HCT116 (cell line): ENCODE measurements around the gene HLA-E. TPM values are rescaled to one million over a fixed set of nuclear protein-coding genes. Genes with fewer than 3 reads are reported as not detected.
"Not testable (repeated sequence)": the region's sequence is repeated elsewhere in the genome, so short reads cannot be mapped to it uniquely, and the experiment has no call there.

ENCODE experiments used
- ATAC-seq: fragments of 200-7000 bp; cut with Tn5 transposase; 2 replicates; pipeline ENCODE4 v1.9.1; 2020; ENCODE audit warnings: mild to moderate bottlenecking, moderate library complexity
- BruUV-seq: library from RNA; stranded (reverse); fragments of 400-500 nt; replicated peaks from 2 replicates; lab custom pipeline; 2021; lab: Mats Ljungman, UMichigan
- CTCF ChIA-PET: fragments of 300-600 bp; sonication (Branson Sonifier 250); formaldehyde crosslinking; loops from one replicate; lab custom pipeline; 2021; ENCODE audit warnings: antibody characterized with exemption; lab: Charles Lee
- POLR2A ChIA-PET: fragments of 300-600, 350-600 bp; sonication (Branson Sonifier 250); formaldehyde crosslinking; loops from one replicate; lab custom pipeline; 2021; ENCODE audit warnings: antibody characterized with exemption; lab: Charles Lee
- RAD21 ChIA-PET, 2 experiments: fragments of 300-600 bp; sonication (Branson Sonifier 250); formaldehyde crosslinking; loops; one replicate each; lab custom pipeline; 2023; ENCODE audit warnings: low total read pairs in 2 of 2; ENCODE audit not compliant: uncharacterized antibody in 2 of 2, unreplicated experiment in 2 of 2, low non-redundant PET in 1 of 2; lab: Charles Lee
- DNase-seq: peaks from one replicate; pipeline ENCODE4 v3.0.0-alpha.2; 2010; ENCODE audit warnings: low read depth, low spot score
- H2AFZ ChIP-seq: fragments of 200-600 bp; shearing (Covaris generic), sonication (generic); 2 replicates; pipeline ENCODE4 v1.6.1; 2017; ENCODE audit warnings: low read depth, mixed run types, mixed read lengths, antibody characterized with exemption, low read length; ENCODE audit not compliant: poor library complexity, severe bottlenecking
- H3K27ac ChIP-seq: 2 replicates; pipeline ENCODE4 v1.5.1; 2012; ENCODE audit warnings: low read depth, low read length
- H3K27me3 ChIP-seq: fragments of 200-600 bp; sonication (generic); 2 replicates; pipeline ENCODE4 v1.6.1; 2016; ENCODE audit warnings: mixed run types, low read length, mixed read lengths; ENCODE audit not compliant: insufficient read depth
- H3K36me3 ChIP-seq, 2 experiments: fragments of 200-500 bp in 1 of 2; fragments of 200-600 bp in 1 of 2; sonication (Bioruptor generic) in 1 of 2; sonication (generic) in 1 of 2; 2 replicates each; pipeline versions ENCODE4 v1.5.1 to v1.6.1; 2014 to 2016; ENCODE audit warnings: low read length in 2 of 2, inconsistent platforms in 1 of 2, mixed read lengths in 1 of 2, mixed run types in 1 of 2; ENCODE audit not compliant: insufficient read depth in 2 of 2, control insufficient read depth in 1 of 2
- H3K4me1 ChIP-seq, 2 experiments: fragments of 200-600 bp in 1 of 2; sonication (generic) in 1 of 2; 2 replicates each; pipeline versions ENCODE4 v1.5.1 to v1.6.1; 2012 to 2017; ENCODE audit warnings: low read length in 2 of 2, inconsistent platforms in 1 of 2, mild to moderate bottlenecking in 1 of 2, mixed read lengths in 1 of 2, mixed run types in 1 of 2, moderate library complexity in 1 of 2; ENCODE audit not compliant: insufficient read depth in 2 of 2, control insufficient read depth in 1 of 2
- H3K4me2 ChIP-seq: fragments of 200-600 bp; sonication (generic); 2 replicates; pipeline ENCODE4 v1.6.1; 2017; ENCODE audit warnings: mixed run types, low read length, mixed read lengths
- H3K4me3 ChIP-seq, 2 experiments: fragments of 200-600 bp in 1 of 2; sonication (generic) in 1 of 2; replicated peaks in 1 of 2; 2 replicates each; pipeline ENCODE4 v1.5.1; 2011 to 2016; ENCODE audit warnings: low read length in 2 of 2, control low read depth in 1 of 2, low read depth in 1 of 2, mild to moderate bottlenecking in 1 of 2, mixed read lengths in 1 of 2, mixed run types in 1 of 2
- H3K79me2 ChIP-seq: fragments of 200-600 bp; sonication (generic); 2 replicates; pipeline ENCODE4 v1.6.1; 2017; ENCODE audit warnings: mild to moderate bottlenecking, mixed run types, low read length, moderate library complexity, mixed read lengths; ENCODE audit not compliant: insufficient read depth
- H3K9ac ChIP-seq: fragments of 200-600 bp; sonication (generic); 2 replicates; pipeline ENCODE4 v1.6.1; 2016; ENCODE audit warnings: low read length, mixed read lengths
- H3K9me2 ChIP-seq: fragments of 200-600 bp; sonication (generic), shearing (Covaris generic); 2 replicates; pipeline ENCODE4 v1.6.1; 2017; ENCODE audit warnings: mixed run types, mild to moderate bottlenecking, moderate library complexity; ENCODE audit not compliant: insufficient read depth
- H3K9me3 ChIP-seq, 2 experiments: fragments of 200-500 bp in 1 of 2; fragments of 200-600 bp in 1 of 2; sonication (Bioruptor generic) in 1 of 2; sonication (generic) in 1 of 2; 2 replicates each; pipeline ENCODE4 v1.6.1; 2014 to 2017; ENCODE audit warnings: low read length in 2 of 2, mixed read lengths in 2 of 2, inconsistent platforms in 1 of 2, low read depth in 1 of 2, mild to moderate bottlenecking in 1 of 2, mixed run types in 1 of 2, moderate library complexity in 1 of 2; ENCODE audit not compliant: control insufficient read depth in 1 of 2, insufficient read depth in 1 of 2
- H4K20me1 ChIP-seq: fragments of 200-600 bp; sonication (generic), shearing (Covaris generic); 2 replicates; pipeline ENCODE4 v1.6.1; 2017; ENCODE audit warnings: mixed run types, mild to moderate bottlenecking, moderate library complexity; ENCODE audit not compliant: insufficient read depth
- CEBPB ChIP-seq: IDR thresholded peaks from 2 replicates; pipeline ENCODE4 v1.6.1; 2012; ENCODE audit warnings: low read depth
- EGR1 ChIP-seq: IDR thresholded peaks from 2 replicates; pipeline ENCODE4 v1.6.1; 2012; ENCODE audit warnings: low read depth
- ELF1 ChIP-seq: IDR thresholded peaks from 2 replicates; pipeline ENCODE4 v1.6.1; 2012; ENCODE audit warnings: low read depth, borderline replicate concordance
- POLR2A ChIP-seq: IDR thresholded peaks from 2 replicates; pipeline ENCODE4 v1.7.0; 2011; ENCODE audit warnings: borderline replicate concordance; ENCODE audit not compliant: insufficient read depth, insufficient read length; ENCODE audit errors: extremely low read depth
- POLR2AphosphoS5 ChIP-seq: IDR thresholded peaks from 2 replicates; pipeline ENCODE4 v1.6.1; 2011; ENCODE audit warnings: mild to moderate bottlenecking, low read depth, low read length, moderate library complexity
- RAD21 ChIP-seq: IDR thresholded peaks from 2 replicates; pipeline ENCODE4 v1.6.1; 2012; ENCODE audit warnings: low read depth, mild to moderate bottlenecking
- ZNF274 ChIP-seq: fragments of 200-500 bp; sonication (Bioruptor generic); IDR thresholded peaks from 2 replicates; pipeline ENCODE4 v1.6.1; 2014; ENCODE audit warnings: mild to moderate bottlenecking, low read depth, low read length, inconsistent platforms
- intact Hi-C: fragments of 100-400 bp; cut with micrococcal nuclease; formaldehyde crosslinking; loops from 2 replicates; pipeline ENCODE4 v1.10.0; 2022
- total RNA-seq: library from RNA; stranded (reverse); gene quantifications from one replicate; pipeline ENCODE4 v1.2.1, GENCODE V29; 2021; ENCODE audit not compliant: unreplicated experiment
- TF ChIP-seq, protein P1 (sequence below): IDR thresholded peaks from 2 replicates; pipeline ENCODE4 v1.6.1; 2012

HLA-E gene
- total RNA-seq, 1 experiment from 2014 or later = 108 TPM

DNA sequence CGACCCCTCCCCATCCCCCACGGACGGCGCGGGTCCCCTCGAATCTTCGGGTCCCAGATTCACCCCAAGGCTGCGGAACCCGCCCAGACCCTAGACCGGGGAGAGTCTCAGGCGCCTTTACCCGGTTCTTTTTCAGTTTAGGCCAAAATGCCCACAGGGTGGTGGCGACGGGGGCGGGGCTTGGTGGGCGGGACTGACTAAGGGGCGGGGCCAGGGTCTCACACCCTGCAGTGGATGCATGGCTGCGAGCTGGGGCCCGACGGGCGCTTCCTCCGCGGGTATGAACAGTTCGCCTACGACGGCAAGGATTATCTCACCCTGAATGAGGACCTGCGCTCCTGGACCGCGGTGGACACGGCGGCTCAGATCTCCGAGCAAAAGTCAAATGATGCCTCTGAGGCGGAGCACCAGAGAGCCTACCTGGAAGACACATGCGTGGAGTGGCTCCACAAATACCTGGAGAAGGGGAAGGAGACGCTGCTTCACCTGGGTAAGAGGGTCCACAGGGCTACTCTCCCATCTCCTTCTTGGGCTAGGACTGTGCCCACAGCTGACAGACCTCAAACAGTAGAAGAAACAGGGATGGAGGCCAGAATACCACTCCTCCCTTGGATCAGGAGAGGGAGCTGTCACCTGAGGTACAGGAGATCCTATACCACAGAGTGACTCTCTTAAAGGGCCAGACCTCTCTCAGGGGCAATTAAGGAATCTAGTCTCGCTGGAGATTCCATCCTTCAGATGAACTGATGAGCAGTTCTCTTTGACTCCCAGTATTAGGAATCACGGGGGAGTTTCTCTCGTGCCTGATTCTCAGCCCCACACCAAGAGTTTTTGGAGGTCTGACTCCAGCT is 942 bp downstream of the HLA-E start:
- Histone ChIP-seq H2AFZ (no peak overlapping the region), H3K9me2 (no peaks in the 10 kb centered on the region), H3K4me2 (peak overlapping the region; percentile 97), H3K27ac (peak overlapping the region; percentile 94), H3K79me2 (peaks cover 21% of the 10 kb centered on the region), H3K4me3 (peak overlapping the region; percentile 90), H3K9ac (peak overlapping the region; percentile 93), H3K9me3 (no peaks in the 10 kb centered on the region), H3K4me1 (peaks cover 8 to 17% of the 10 kb centered on the region in 2 experiments), H3K27me3 (no peaks in the 10 kb centered on the region), H4K20me1 (0 out of 2 replicates have a peak, but pooled peaks cover 6% of the 10 kb centered on the region), H3K36me3 (peaks cover 8 to 15% of the 10 kb centered on the region in 2 experiments; a peak in 3 of 4 replicates)
- no peak for TF ChIP-seq CEBPB
- TF ChIP-seq RAD21 = no peak
- no peak for TF ChIP-seq ZNF274
- TF ChIP-seq, protein P1, sequence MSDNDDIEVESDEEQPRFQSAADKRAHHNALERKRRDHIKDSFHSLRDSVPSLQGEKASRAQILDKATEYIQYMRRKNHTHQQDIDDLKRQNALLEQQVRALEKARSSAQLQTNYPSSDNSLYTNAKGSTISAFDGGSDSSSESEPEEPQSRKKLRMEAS = no peak
- TF ChIP-seq POLR2A = no peak
- TF ChIP-seq EGR1 = no peak
- no peak for TF ChIP-seq ELF1
- TF ChIP-seq POLR2AphosphoS5 = peak; percentile 38; the same call in 1 of the 2 replicates
- CTCF ChIA-PET = interaction anchor here (1.2 kb wide), 1 partner anchor 232 kb away, joined by 3 read pairs; no protein-coding TSS in a partner anchor
- DNase-seq = no peak
- RAD21 ChIA-PET = no interaction called here
- ATAC-seq = peak; percentile 73
- BruUV-seq = no TSS peak
- POLR2A ChIA-PET = interaction anchor here (0.9 to 1.7 kb wide), 4 partner anchors 8 to 55 kb away, joined by 4 to 9 read pairs (median 4); no protein-coding TSS in a partner anchor
- intact Hi-C loops = no loop called here

GRCh38 chr6:30491291-30491953 is 2.1 kb downstream of the HLA-E start:
- H3K27me3 ChIP-seq, intact Hi-C loops, DNase-seq, H4K20me1 ChIP-seq, H3K9me3 ChIP-seq, H3K9ac ChIP-seq, H3K27ac ChIP-seq, ATAC-seq, H3K9me2 ChIP-seq, H3K4me2 ChIP-seq, BruUV-seq, RAD21 ChIA-PET, H3K4me3 ChIP-seq, CTCF ChIA-PET, H2AFZ ChIP-seq: not testable (repeated sequence)
- POLR2A ChIA-PET = interaction anchor here (1.6 to 1.7 kb wide), 2 partner anchors 10 to 54 kb away, joined by 4 to 9 read pairs; no protein-coding TSS in a partner anchor
- Histone ChIP-seq H3K4me1 (peaks cover 8 to 20% of the 10 kb centered on the region in 2 experiments), H3K36me3 (peaks cover 8 to 15% of the 10 kb centered on the region in 2 experiments; a peak in 3 of 4 replicates), H3K79me2 (peaks cover 21% of the 10 kb centered on the region)
